Mesenchymal stem cell (in vitro differentiated cells and primary cell): ENCODE results near the gene LPP.
"Not testable (repeated sequence)": the region's sequence is repeated elsewhere in the genome, so short reads cannot be mapped to it uniquely, and the experiment has no call there.

Experiments
- DNase-seq: peaks from one replicate; pipeline ENCODE4 v3.0.0-alpha.2; 2013
- H2AFZ ChIP-seq: one replicate; pipeline ENCODE4 v1.6.1; 2013; ENCODE audit warnings: low read depth, mild to moderate bottlenecking, control low read depth, inconsistent platforms, low read length, moderate library complexity
- H2AK5ac ChIP-seq: 2 replicates; pipeline ENCODE4 v1.6.1; 2013; ENCODE audit warnings: low read length, moderate library complexity, mild to moderate bottlenecking, inconsistent platforms; ENCODE audit not compliant: severe bottlenecking
- H2BK120ac ChIP-seq: one replicate; pipeline ENCODE4 v1.6.1; 2013; ENCODE audit warnings: low read depth, mild to moderate bottlenecking, inconsistent platforms, low read length, moderate library complexity
- H2BK12ac ChIP-seq, 2 experiments: one replicate each; pipeline ENCODE4 v1.6.1; 2013; ENCODE audit warnings: inconsistent platforms in 2 of 2, low read length in 2 of 2, mild to moderate bottlenecking in 2 of 2, moderate library complexity in 2 of 2, control low read depth in 1 of 2
- H2BK15ac ChIP-seq: one replicate; pipeline ENCODE4 v1.6.1; 2013; ENCODE audit warnings: mild to moderate bottlenecking, low read depth, inconsistent platforms; ENCODE audit not compliant: poor library complexity, severe bottlenecking
- H2BK5ac ChIP-seq: 2 replicates; pipeline ENCODE4 v1.6.1; 2013; ENCODE audit warnings: low read depth, mild to moderate bottlenecking, low read length, control low read depth, inconsistent platforms; ENCODE audit not compliant: poor library complexity, severe bottlenecking
- H3K14ac ChIP-seq, 2 experiments: one replicate each; pipeline ENCODE4 v1.6.1; 2013; ENCODE audit warnings: inconsistent platforms in 2 of 2, low read length in 2 of 2, control low read depth in 1 of 2, mild to moderate bottlenecking in 1 of 2, moderate library complexity in 1 of 2
- H3K18ac ChIP-seq, 2 experiments: one replicate each; pipeline ENCODE4 v1.6.1; 2013; ENCODE audit warnings: inconsistent platforms in 2 of 2, low read length in 2 of 2, control low read depth in 1 of 2, low read depth in 1 of 2, mild to moderate bottlenecking in 1 of 2
- H3K23ac ChIP-seq, 2 experiments: one replicate each; pipeline ENCODE4 v1.6.1; 2013; ENCODE audit warnings: inconsistent platforms in 2 of 2, low read length in 2 of 2, mild to moderate bottlenecking in 2 of 2, moderate library complexity in 2 of 2, control low read depth in 1 of 2
- H3K27ac ChIP-seq: 2 replicates; pipeline ENCODE4 v1.5.1; 2013; ENCODE audit warnings: mild to moderate bottlenecking, moderate library complexity, low read length, control low read depth, inconsistent platforms; ENCODE audit not compliant: poor library complexity, severe bottlenecking
- H3K27me3 ChIP-seq, 2 experiments: 2 replicates each; pipeline versions ENCODE4 v1.6.1 to v1.7.0; 2013; ENCODE audit warnings: low read length in 2 of 2, mild to moderate bottlenecking in 2 of 2, moderate library complexity in 2 of 2, control low read depth in 1 of 2, inconsistent platforms in 1 of 2; ENCODE audit not compliant: control insufficient read depth in 1 of 2, insufficient read depth in 1 of 2
- H3K36me3 ChIP-seq, 2 experiments: 2 replicates each; pipeline versions ENCODE4 v1.6.1 to v1.7.0; 2013; ENCODE audit warnings: low read length in 2 of 2, control low read depth in 1 of 2, inconsistent platforms in 1 of 2, low read depth in 1 of 2, mild to moderate bottlenecking in 1 of 2; ENCODE audit not compliant: insufficient read depth in 2 of 2, control insufficient read depth in 1 of 2
- H3K4ac ChIP-seq, 2 experiments: one replicate each; pipeline ENCODE4 v1.6.1; 2013; ENCODE audit warnings: inconsistent platforms in 2 of 2, low read length in 2 of 2, mild to moderate bottlenecking in 2 of 2, moderate library complexity in 2 of 2, control low read depth in 1 of 2, low read depth in 1 of 2
- H3K4me1 ChIP-seq: 2 replicates; pipeline ENCODE4 v1.6.1; 2013; ENCODE audit warnings: low read depth, low read length, control low read depth; ENCODE audit not compliant: control insufficient read depth, insufficient read depth
- H3K4me2 ChIP-seq: 2 replicates; pipeline ENCODE4 v1.6.1; 2013; ENCODE audit warnings: low read length, mild to moderate bottlenecking, inconsistent platforms; ENCODE audit not compliant: poor library complexity, severe bottlenecking
- H3K4me3 ChIP-seq, 2 experiments: 2 replicates each; pipeline versions ENCODE4 v1.5.1 to v1.7.0; 2013; ENCODE audit warnings: low read length in 2 of 2, mild to moderate bottlenecking in 2 of 2, control low read depth in 1 of 2, low read depth in 1 of 2; ENCODE audit not compliant: insufficient read depth in 1 of 2
- H3K79me1 ChIP-seq: replicated peaks from 2 replicates; pipeline ENCODE4 v1.6.1; 2013; ENCODE audit warnings: mild to moderate bottlenecking, control low read depth, low read length, inconsistent platforms; ENCODE audit not compliant: poor library complexity, severe bottlenecking
- H3K9ac ChIP-seq: 2 replicates; pipeline ENCODE4 v1.7.0; 2013; ENCODE audit warnings: mild to moderate bottlenecking, low read length, moderate library complexity
- H3K9me3 ChIP-seq: 2 replicates; pipeline ENCODE4 v1.7.0; 2013; ENCODE audit warnings: mild to moderate bottlenecking, low read length; ENCODE audit not compliant: control insufficient read depth
- H4K8ac ChIP-seq: one replicate; pipeline ENCODE4 v1.6.1; 2013; ENCODE audit warnings: inconsistent platforms, mild to moderate bottlenecking, low read length, moderate library complexity
- H4K91ac ChIP-seq: one replicate; pipeline ENCODE4 v1.6.1; 2013; ENCODE audit warnings: mild to moderate bottlenecking, low read length, inconsistent platforms
- WGBS: methylation state at CpG from one replicate; pipeline ENCODE4 v1.1.7; 2013; ENCODE audit warnings: mixed read lengths; 5-methylcytosine and 5-hydroxymethylcytosine counted together

Gene LPP

DNA sequence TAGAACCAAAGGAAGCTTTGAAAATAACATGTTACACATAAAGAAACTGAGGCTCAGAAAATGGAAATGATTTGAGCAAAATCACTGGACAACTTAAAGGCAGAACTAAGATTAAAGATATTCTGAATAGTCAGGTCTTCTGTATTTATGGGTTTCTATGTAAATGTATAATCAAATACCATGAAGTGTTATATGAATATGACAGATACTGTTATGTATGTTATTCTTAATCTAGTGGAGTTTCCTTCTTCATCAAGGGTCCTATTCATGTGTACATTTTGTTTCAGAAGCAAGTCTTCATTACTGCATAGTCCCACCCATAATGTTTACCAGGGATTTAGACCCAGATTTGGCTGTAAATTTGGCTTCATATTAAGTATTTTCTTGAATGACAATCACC lies 547.0 kb downstream of the LPP start:
- no peak overlapping the region for H3K9ac ChIP-seq
- H4K8ac ChIP-seq: no peak overlapping the region
- H2BK5ac ChIP-seq: no peak overlapping the region
- H2AFZ ChIP-seq: no peak overlapping the region
- H3K4me1 ChIP-seq: peaks cover 3% of the 10 kb centered on the region
- no peak overlapping the region for H3K4me3 ChIP-seq
- H3K4me2 ChIP-seq: no peak overlapping the region
- no peak overlapping the region for H3K23ac ChIP-seq
- no peak overlapping the region for H4K91ac ChIP-seq
- no peak overlapping the region for H2AK5ac ChIP-seq
- H3K36me3 ChIP-seq: no peaks in the 10 kb centered on the region
- no peak for DNase-seq
- no peak overlapping the region for H2BK15ac ChIP-seq
- H3K18ac ChIP-seq: no peak overlapping the region
- no peaks in the 10 kb centered on the region for H3K27me3 ChIP-seq
- H3K27ac ChIP-seq: no peak overlapping the region
- H3K9me3 ChIP-seq: no peaks in the 10 kb centered on the region
- H3K79me1 ChIP-seq: peaks cover 40% of the 10 kb centered on the region
- H2BK12ac ChIP-seq: no peak overlapping the region
- H3K4ac ChIP-seq: no peak overlapping the region
- no peak overlapping the region for H3K14ac ChIP-seq
- H2BK120ac ChIP-seq: no peak overlapping the region

DNA sequence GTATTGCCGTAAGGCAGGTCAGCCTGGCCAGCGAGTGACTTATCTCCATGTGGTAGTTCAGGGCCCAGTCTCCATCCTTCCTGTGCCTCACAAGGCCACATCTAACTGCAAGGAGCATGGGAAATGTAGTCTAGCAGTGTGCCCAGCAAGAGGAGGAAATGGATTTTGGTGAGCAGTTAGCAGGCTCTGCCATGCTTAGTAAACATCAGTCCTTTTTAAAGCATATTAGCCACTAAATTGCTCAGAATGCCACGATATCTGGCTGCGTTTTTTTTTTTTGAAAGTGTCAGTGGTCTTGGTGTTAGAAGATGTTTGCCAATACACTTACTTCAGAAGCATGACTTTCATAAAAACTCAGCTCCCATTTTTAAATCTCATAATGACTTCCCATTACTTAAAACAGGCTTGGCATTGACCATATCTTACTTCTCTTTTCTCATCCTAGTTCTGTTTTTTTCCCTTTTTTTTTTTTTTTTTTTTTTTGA lies 547.6 kb downstream of the LPP start:
- Histone ChIP-seq H3K79me1 (peaks cover 38% of the 10 kb centered on the region), H3K4me3 (no peak overlapping the region), H3K27me3 (no peaks in the 10 kb centered on the region), H2AK5ac (no peak overlapping the region), H3K4me1 (peaks cover 3% of the 10 kb centered on the region), H3K14ac (no peak overlapping the region), H3K36me3 (no peaks in the 10 kb centered on the region), H3K9ac (no peak overlapping the region), H4K91ac (no peak overlapping the region), H3K27ac (no peak overlapping the region), H2BK5ac (no peak overlapping the region), H3K4me2 (no peak overlapping the region), H3K4ac (no peak overlapping the region), H2BK15ac (no peak overlapping the region), H4K8ac (no peak overlapping the region), H2AFZ (no peak overlapping the region), H3K9me3 (no peaks in the 10 kb centered on the region), H2BK12ac (no peak overlapping the region), H3K18ac (no peak overlapping the region), H2BK120ac (no peak overlapping the region), H3K23ac (no peak overlapping the region)
- WGBS: 100% methylated on average over 1 of the region's 4 CpGs
- DNase-seq: no peak

DNA sequence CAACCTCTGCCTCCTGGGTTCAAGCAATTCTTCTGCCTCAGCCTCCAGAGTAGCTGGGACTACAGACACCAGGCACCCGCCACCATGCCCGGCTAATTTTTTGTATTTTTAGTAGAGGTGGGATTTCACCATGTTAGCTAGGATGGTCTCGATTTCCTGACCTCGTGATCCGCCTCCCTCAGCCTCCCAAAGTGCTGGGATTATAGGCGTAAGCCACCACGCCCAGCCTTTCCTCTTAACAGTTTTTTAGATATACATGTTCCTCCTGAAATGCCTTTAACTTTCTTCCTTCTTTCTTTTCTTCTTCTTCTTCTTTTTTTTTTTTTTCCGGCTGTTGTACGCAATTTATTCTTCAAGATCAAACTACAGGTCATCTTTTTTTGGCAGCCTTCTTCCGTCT lies 548.1 kb downstream of the LPP start:
- H3K9ac ChIP-seq, H3K36me3 ChIP-seq, H3K4ac ChIP-seq, H3K23ac ChIP-seq, H2BK5ac ChIP-seq, H2BK12ac ChIP-seq, H2BK120ac ChIP-seq, H3K4me3 ChIP-seq, H3K27ac ChIP-seq, H3K4me2 ChIP-seq, H3K14ac ChIP-seq, H2AK5ac ChIP-seq, H2BK15ac ChIP-seq, H4K8ac ChIP-seq, H2AFZ ChIP-seq, H3K4me1 ChIP-seq, H3K9me3 ChIP-seq, H3K27me3 ChIP-seq, DNase-seq, H3K18ac ChIP-seq, H4K91ac ChIP-seq: not testable (repeated sequence)
- peaks cover 35% of the 10 kb centered on the region for H3K79me1 ChIP-seq
- WGBS: 98% methylated on average over 7 of the region's 10 CpGs

DNA sequence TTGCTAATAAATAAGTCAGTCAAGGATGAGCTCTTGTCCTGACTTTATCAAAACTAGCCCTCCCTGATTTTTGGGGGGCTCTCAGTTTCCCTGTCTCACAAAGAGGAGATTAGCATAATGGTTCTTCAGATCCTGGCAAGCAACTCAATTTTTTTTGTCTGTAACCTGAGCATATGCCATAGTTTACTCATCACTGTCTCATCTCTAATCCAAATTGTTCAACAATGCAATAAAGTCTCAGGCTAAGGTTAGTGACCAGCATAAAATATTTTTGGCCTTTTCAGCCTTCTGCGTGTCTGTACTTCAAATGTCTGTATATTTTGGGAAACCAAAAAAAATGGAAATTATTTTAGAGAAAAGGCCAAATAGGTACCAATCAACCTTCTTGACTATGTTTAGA lies 552.2 kb downstream of the LPP start:
- Histone ChIP-seq H3K4ac (no peak overlapping the region), H2BK12ac (no peak overlapping the region), H2AK5ac (no peak overlapping the region), H3K9ac (no peak overlapping the region), H3K27ac (no peak overlapping the region), H3K79me1 (peaks cover 28% of the 10 kb centered on the region), H2AFZ (no peak overlapping the region), H3K27me3 (no peaks in the 10 kb centered on the region), H3K18ac (no peak overlapping the region), H2BK5ac (no peak overlapping the region), H3K4me1 (peaks cover 1% of the 10 kb centered on the region), H2BK120ac (no peak overlapping the region), H3K36me3 (peaks cover 2 to 5% of the 10 kb centered on the region in 2 experiments), H4K8ac (no peak overlapping the region), H3K4me3 (no peak overlapping the region), H3K9me3 (no peaks in the 10 kb centered on the region), H3K4me2 (no peak overlapping the region), H2BK15ac (no peak overlapping the region), H3K14ac (no peak overlapping the region), H3K23ac (no peak overlapping the region), H4K91ac (no peak overlapping the region)
- no peak for DNase-seq
- 100% methylated on average over 1 of the region's 1 CpG for WGBS
